ENCODE measurements around the gene KCNMA1. TPM values are rescaled to one million over a fixed set of nuclear protein-coding genes. Genes with fewer than 3 reads are reported as not detected.
A peak's percentile ranks its signal among the peaks of the same experiment; 100 is the strongest.

Gene KCNMA1
- polyA plus RNA-seq, 1 of the 3 experiments (the other 2 are of a cell fraction), result 107 TPM

GRCh38 chr10:77226452-77226851 is 411.2 kb downstream of the KCNMA1 start:
- no peaks in the 10 kb centered on the region for H3K9me2 ChIP-seq
- WGBS (ENCODE audit: low lambda C conversion rate), result 88% methylated on average over 4 of the region's 4 CpGs
- H3K9ac ChIP-seq, result no peak overlapping the region
- H3K4me2 ChIP-seq, result no peak overlapping the region
- H3K4me1 ChIP-seq (ENCODE audit: control insufficient read depth in 1 of 2, insufficient read depth in 2 of 2, low read depth in 1 of 2, low read length in 1 of 2), result peaks cover 0 to 11% of the 10 kb centered on the region in 2 experiments; a peak in 3 of 4 replicates
- H2AFZ ChIP-seq (ENCODE audit: low read depth), result no peak overlapping the region
- no peak for TF ChIP-seq FOXJ3 (CRISPR knock-in tag; IDR thresholded peaks at IDR 0.05)
- TF ChIP-seq PBX3 (IDR thresholded peaks at IDR 0.05), result peak; percentile 25
- H3K4me3 ChIP-seq (ENCODE audit: low read depth in 2 of 2, low read length in 1 of 2), result no peak overlapping the region
- POLR2A ChIA-PET, result no interaction called here
- CTCF ChIA-PET, result interaction anchor here (0.6 to 2.1 kb wide), 4 partner anchors 12 to 415 kb away, joined by 3 to 6 read pairs (median 4); no protein-coding TSS in a partner anchor
- no peaks in the 10 kb centered on the region for H3K27me3 ChIP-seq (ENCODE audit: insufficient read depth)
- H3K36me3 ChIP-seq (replicated peaks in 1 of 2; ENCODE audit: control insufficient read depth in 1 of 2, insufficient read depth in 2 of 2, low read length in 1 of 2), result peaks cover 0 to 3% of the 10 kb centered on the region in 2 experiments
- no peaks in the 10 kb centered on the region for H3K9me3 ChIP-seq
- DNase-seq, result no peak
- H4K20me1 ChIP-seq (ENCODE audit: insufficient read depth), result no peaks in the 10 kb centered on the region
- H3K79me2 ChIP-seq (ENCODE audit: insufficient read depth), result no peaks in the 10 kb centered on the region
- peaks cover 18% of the 10 kb centered on the region for H3F3A ChIP-seq (replicated peaks; ENCODE audit: insufficient read depth)
- peak overlapping the region in 1 of 2 experiments; percentile 12; a peak in 1 of 4 replicates for H3K27ac ChIP-seq (ENCODE audit: low read depth in 2 of 2, low read length in 1 of 2)

GRCh38 chr10:77226020-77226419 is 411.6 kb downstream of the KCNMA1 start:
- 97% methylated on average over 2 of the region's 2 CpGs for WGBS (ENCODE audit: low lambda C conversion rate)
- ChIA-PET CTCF (no interaction called here), POLR2A (no interaction called here)
- Histone ChIP-seq H3F3A (replicated peaks; ENCODE audit: insufficient read depth) (peaks cover 15% of the 10 kb centered on the region), H3K4me2 (no peak overlapping the region), H3K4me1 (ENCODE audit: control insufficient read depth in 1 of 2, insufficient read depth in 2 of 2, low read depth in 1 of 2, low read length in 1 of 2) (peaks cover 0 to 11% of the 10 kb centered on the region in 2 experiments; a peak in 3 of 4 replicates), H3K9me3 (no peaks in the 10 kb centered on the region), H3K27ac (ENCODE audit: low read depth in 2 of 2, low read length in 1 of 2) (no peak overlapping the region), H3K4me3 (ENCODE audit: low read depth in 2 of 2, low read length in 1 of 2) (no peak overlapping the region), H3K9ac (no peak overlapping the region), H3K9me2 (no peaks in the 10 kb centered on the region), H4K20me1 (ENCODE audit: insufficient read depth) (no peaks in the 10 kb centered on the region), H3K79me2 (ENCODE audit: insufficient read depth) (no peaks in the 10 kb centered on the region), H3K36me3 (replicated peaks in 1 of 2; ENCODE audit: control insufficient read depth in 1 of 2, insufficient read depth in 2 of 2, low read length in 1 of 2) (peaks cover 0 to 3% of the 10 kb centered on the region in 2 experiments), H3K27me3 (ENCODE audit: insufficient read depth) (no peaks in the 10 kb centered on the region), H2AFZ (ENCODE audit: low read depth) (no peak overlapping the region)
- DNase-seq, result no peak
- no peak for TF ChIP-seq ELF1 (IDR thresholded peaks at IDR 0.05)

- TF ChIP-seq TEAD4 (IDR thresholded peaks at IDR 0.05; ENCODE audit: borderline replicate concordance, insufficient read depth), result no peak
- TF ChIP-seq FOSL2 (IDR thresholded peaks at IDR 0.05; ENCODE audit: borderline replicate concordance, low read depth), result peak; percentile 4; the same call in 1 of the 2 replicates
- TF ChIP-seq TCF12 (IDR thresholded peaks at IDR 0.05), result peak; percentile 29; the same call in 1 of the 2 replicates
- TF ChIP-seq USF2 (IDR thresholded peaks at IDR 0.05; ENCODE audit: borderline replicate concordance, low read depth, low read length), result no peak
- Histone ChIP-seq H2AFZ (ENCODE audit: low read depth) (no peak overlapping the region), H3K4me3 (ENCODE audit: low read depth in 2 of 2, low read length in 1 of 2) (no peak overlapping the region), H3K36me3 (replicated peaks in 1 of 2; ENCODE audit: control insufficient read depth in 1 of 2, insufficient read depth in 2 of 2, low read length in 1 of 2) (peaks cover 0 to 3% of the 10 kb centered on the region in 2 experiments), H3K27me3 (ENCODE audit: insufficient read depth) (no peaks in the 10 kb centered on the region), H3F3A (replicated peaks; ENCODE audit: insufficient read depth) (no peaks in the 10 kb centered on the region), H3K4me2 (no peak overlapping the region), H3K9me2 (no peaks in the 10 kb centered on the region), H3K9ac (no peak overlapping the region), H4K20me1 (ENCODE audit: insufficient read depth) (no peaks in the 10 kb centered on the region), H3K79me2 (ENCODE audit: insufficient read depth) (no peaks in the 10 kb centered on the region), H3K4me1 (ENCODE audit: control insufficient read depth in 1 of 2, insufficient read depth in 2 of 2, low read depth in 1 of 2, low read length in 1 of 2) (peaks cover 0 to 8% of the 10 kb centered on the region in 2 experiments; a peak in 2 of 4 replicates), H3K27ac (ENCODE audit: low read depth in 2 of 2, low read length in 1 of 2) (no peak overlapping the region), H3K9me3 (no peaks in the 10 kb centered on the region)
- ChIA-PET POLR2A (no interaction called here), CTCF (interaction anchor here (0.8 to 1.1 kb wide), 3 partner anchors 14 to 168 kb away, joined by 3 read pairs; no protein-coding TSS in a partner anchor)
- DNase-seq, result no peak
- 90% methylated on average over 9 of the region's 9 CpGs for WGBS (ENCODE audit: low lambda C conversion rate)
Measured at GRCh38 chr10:77223526-77224460, 413.8 kb downstream of the KCNMA1 start.

Data from SK-N-SH (cell line).